Adrenal gland (tissue), 5 donors: ENCODE data around the gene TPM2.

Source experiments
- CTCF ChIP-seq, 6 experiments: fragments of 450-650 bp in 4 of 6; fragments of 200-600 bp in 2 of 6; sonication (generic) in 1 of 6; IDR thresholded peaks; 1 replicate in 5 of 6; 2 replicates in 1 of 6; pipeline versions ENCODE4 v1.5.1 to v1.8.0; 2016 to 2021; ENCODE audit warnings: antibody characterized with exemption in 6 of 6, mild to moderate bottlenecking in 2 of 6, moderate library complexity in 1 of 6
- POLR2A ChIP-seq, 2 donors: fragments of 450-650 bp; IDR thresholded peaks; one replicate each; pipeline ENCODE4 v1.6.1; 2017; ENCODE audit warnings: antibody characterized with exemption in 2 of 2, mild to moderate bottlenecking in 2 of 2, moderate library complexity in 1 of 2
- donor health status: DM: no; HTN: no; CAD: no.

GRCh38 chr9:35691757-35692301 lies 2.1 kb upstream of the TPM2 start:
- TF ChIP-seq CTCF (IDR thresholded peaks at IDR 0.05), result no peak
- no peak for TF ChIP-seq POLR2A (IDR thresholded peaks at IDR 0.05)
